ENCODE data around the gene ACTC1. TPM values are rescaled to one million over a fixed set of nuclear protein-coding genes. Genes with fewer than 3 reads are reported as not detected.

ACTC1 gene
- 3.8 and 4.0 TPM in 2 replicates for total RNA-seq
- long read RNA-seq, transcript ACTC1-201 (7 exons, 3,694 nt): major isoform, 8 of 9 reads
- long read RNA-seq, partial matches to known transcripts: 0 of 9 reads
- long read RNA-seq, other reads (novel, unspliced or antisense): 1 of 9 reads

- Mint-ChIP-seq H3K27me3 (ENCODE audit: unreplicated experiment) (peaks cover 28% of the 10 kb centered on the region), H3K9me3 (ENCODE audit: unreplicated experiment) (no peaks in the 10 kb centered on the region), H3K4me3 (ENCODE audit: unreplicated experiment) (peak within 1 kb of the TSS; percentile 56), H3K27ac (ENCODE audit: unreplicated experiment) (no peak within 1 kb of the TSS), H3K4me1 (ENCODE audit: unreplicated experiment) (peaks cover 37% of the 10 kb centered on the region), H3K36me3 (ENCODE audit: unreplicated experiment) (no peaks in the 10 kb centered on the region)
- peak; percentile 88 for DNase-seq (ENCODE audit: extremely low spot score, unreplicated experiment)
- TF ChIP-seq, protein P1, sequence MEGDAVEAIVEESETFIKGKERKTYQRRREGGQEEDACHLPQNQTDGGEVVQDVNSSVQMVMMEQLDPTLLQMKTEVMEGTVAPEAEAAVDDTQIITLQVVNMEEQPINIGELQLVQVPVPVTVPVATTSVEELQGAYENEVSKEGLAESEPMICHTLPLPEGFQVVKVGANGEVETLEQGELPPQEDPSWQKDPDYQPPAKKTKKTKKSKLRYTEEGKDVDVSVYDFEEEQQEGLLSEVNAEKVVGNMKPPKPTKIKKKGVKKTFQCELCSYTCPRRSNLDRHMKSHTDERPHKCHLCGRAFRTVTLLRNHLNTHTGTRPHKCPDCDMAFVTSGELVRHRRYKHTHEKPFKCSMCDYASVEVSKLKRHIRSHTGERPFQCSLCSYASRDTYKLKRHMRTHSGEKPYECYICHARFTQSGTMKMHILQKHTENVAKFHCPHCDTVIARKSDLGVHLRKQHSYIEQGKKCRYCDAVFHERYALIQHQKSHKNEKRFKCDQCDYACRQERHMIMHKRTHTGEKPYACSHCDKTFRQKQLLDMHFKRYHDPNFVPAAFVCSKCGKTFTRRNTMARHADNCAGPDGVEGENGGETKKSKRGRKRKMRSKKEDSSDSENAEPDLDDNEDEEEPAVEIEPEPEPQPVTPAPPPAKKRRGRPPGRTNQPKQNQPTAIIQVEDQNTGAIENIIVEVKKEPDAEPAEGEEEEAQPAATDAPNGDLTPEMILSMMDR (IDR thresholded peaks at IDR 0.05): no peak
These were observed at the start of gene ACTC1 for GRCh38 chr15:34795267-34796081. Gene ACTC1 (minus strand): TSS chr15:34795549. CDS start chr15:34794808, 741 bp downstream.

- Mint-ChIP-seq H3K36me3 (ENCODE audit: unreplicated experiment) (no peaks in the 10 kb centered on the region), H3K27me3 (ENCODE audit: unreplicated experiment) (no peaks in the 10 kb centered on the region), H3K27ac (ENCODE audit: unreplicated experiment) (no peak overlapping the region), H3K4me3 (ENCODE audit: unreplicated experiment) (no peak overlapping the region), H3K9me3 (ENCODE audit: unreplicated experiment) (no peaks in the 10 kb centered on the region), H3K4me1 (ENCODE audit: unreplicated experiment) (no peaks in the 10 kb centered on the region)
- DNase-seq (ENCODE audit: extremely low spot score, unreplicated experiment): no peak
- TF ChIP-seq, protein P1 (IDR thresholded peaks at IDR 0.05): no peak
These were observed 45.9 kb upstream of the ACTC1 start for GRCh38 chr15:34841262-34841725.

DNA sequence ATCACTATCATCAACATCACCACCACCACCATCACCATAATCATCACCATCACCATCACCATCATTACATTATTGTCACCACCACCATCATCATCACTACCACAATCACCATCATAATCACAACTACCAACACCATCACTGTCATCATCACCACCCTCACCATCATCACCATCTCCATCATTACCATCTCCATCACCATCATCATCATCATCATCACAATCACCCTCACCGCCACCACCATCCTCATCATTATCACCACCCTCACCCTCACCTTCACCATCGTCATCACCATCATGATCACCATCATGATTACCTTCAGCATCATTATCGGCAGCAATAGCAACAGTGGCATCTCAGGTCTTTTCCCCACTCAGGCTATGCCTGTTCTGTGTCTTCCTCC lies 42.9 kb upstream of the ACTC1 start:
- Mint-ChIP-seq H3K27ac (ENCODE audit: unreplicated experiment) (no peak overlapping the region), H3K27me3 (ENCODE audit: unreplicated experiment) (peaks cover 5% of the 10 kb centered on the region), H3K4me3 (ENCODE audit: unreplicated experiment) (no peak overlapping the region), H3K9me3 (ENCODE audit: unreplicated experiment) (peaks cover 22% of the 10 kb centered on the region), H3K36me3 (ENCODE audit: unreplicated experiment) (no peaks in the 10 kb centered on the region), H3K4me1 (ENCODE audit: unreplicated experiment) (no peaks in the 10 kb centered on the region)
- no peak for DNase-seq (ENCODE audit: extremely low spot score, unreplicated experiment)
- TF ChIP-seq, protein P1 (IDR thresholded peaks at IDR 0.05): no peak

GRCh38 chr15:34837246-34838016 lies 42.1 kb upstream of the ACTC1 start:
- TF ChIP-seq, protein P1 (IDR thresholded peaks at IDR 0.05): no peak
- Mint-ChIP-seq H3K27me3 (ENCODE audit: unreplicated experiment) (peaks cover 5% of the 10 kb centered on the region), H3K36me3 (ENCODE audit: unreplicated experiment) (no peaks in the 10 kb centered on the region), H3K4me3 (ENCODE audit: unreplicated experiment) (no peak overlapping the region), H3K4me1 (ENCODE audit: unreplicated experiment) (no peaks in the 10 kb centered on the region), H3K9me3 (ENCODE audit: unreplicated experiment) (peaks cover 22% of the 10 kb centered on the region), H3K27ac (ENCODE audit: unreplicated experiment) (no peak overlapping the region)
- no peak for DNase-seq (ENCODE audit: extremely low spot score, unreplicated experiment)
